ENCODE measurements around the gene TXN2.
A peak's percentile ranks its signal among the peaks of the same experiment; 100 is the strongest.
"Not testable (repeated sequence)": the region's sequence is repeated elsewhere in the genome, so short reads cannot be mapped to it uniquely, and the experiment has no call there.

The TXN2 gene

GRCh38 chr22:36454916-36455570 lies 26.4 kb downstream of the TXN2 start:
- peak; percentile 94 for DNase-seq

- no peak for DNase-seq
Observed at GRCh38 chr22:36453855-36454378, 27.5 kb downstream of the TXN2 start.

- not testable (repeated sequence) for DNase-seq
Observed at GRCh38 chr22:36452978-36453607, 28.3 kb downstream of the TXN2 start.

GRCh38 chr22:36452250-36452977 lies 29.0 kb downstream of the TXN2 start:
- no peak for DNase-seq

- DNase-seq, result not testable (repeated sequence)
Observed at GRCh38 chr22:36450923-36451322, 30.5 kb downstream of the TXN2 start.

GRCh38 chr22:36449596-36450175 lies 31.8 kb downstream of the TXN2 start:
- no peak for DNase-seq

GRCh38 chr22:36447632-36448031 lies 33.8 kb downstream of the TXN2 start:
- DNase-seq, result no peak

- no peak for DNase-seq
Observed at GRCh38 chr22:36445158-36445668, 36.2 kb downstream of the TXN2 start.

GRCh38 chr22:36443198-36443770 lies 38.2 kb downstream of the TXN2 start:
- no peak for DNase-seq

GRCh38 chr22:36442506-36443197 lies 38.8 kb downstream of the TXN2 start:
- no peak for DNase-seq

GRCh38 chr22:36440429-36441002 lies 40.9 kb downstream of the TXN2 start:
- no peak for DNase-seq

GRCh38 chr22:36439481-36440271 lies 41.8 kb downstream of the TXN2 start:
- DNase-seq, result no peak

GRCh38 chr22:36435516-36436415 lies 45.7 kb downstream of the TXN2 start:
- DNase-seq, result peak; percentile 56

GRCh38 chr22:36433318-36434231 lies 47.9 kb downstream of the TXN2 start:
- no peak for DNase-seq

GRCh38 chr22:36432592-36433317 lies 48.7 kb downstream of the TXN2 start:
- no peak for DNase-seq

- DNase-seq, result no peak
Observed at GRCh38 chr22:36431977-36432376, 49.5 kb downstream of the TXN2 start.

- DNase-seq, result no peak
Observed at GRCh38 chr22:36430863-36431262, 50.6 kb downstream of the TXN2 start.

- DNase-seq, result not testable (repeated sequence)
Observed at GRCh38 chr22:36427952-36428351, 53.5 kb downstream of the TXN2 start.

All from activated CD4-positive, CD25-positive, alpha-beta regulatory T cell treated with anti-CD3 and anti-CD28 coated beads, Interleukin-2, amount 50 U/mL, for 72 hours (primary cell).